Measurements from ENCODE around the gene MAD1L1.

MAD1L1 gene

DNA sequence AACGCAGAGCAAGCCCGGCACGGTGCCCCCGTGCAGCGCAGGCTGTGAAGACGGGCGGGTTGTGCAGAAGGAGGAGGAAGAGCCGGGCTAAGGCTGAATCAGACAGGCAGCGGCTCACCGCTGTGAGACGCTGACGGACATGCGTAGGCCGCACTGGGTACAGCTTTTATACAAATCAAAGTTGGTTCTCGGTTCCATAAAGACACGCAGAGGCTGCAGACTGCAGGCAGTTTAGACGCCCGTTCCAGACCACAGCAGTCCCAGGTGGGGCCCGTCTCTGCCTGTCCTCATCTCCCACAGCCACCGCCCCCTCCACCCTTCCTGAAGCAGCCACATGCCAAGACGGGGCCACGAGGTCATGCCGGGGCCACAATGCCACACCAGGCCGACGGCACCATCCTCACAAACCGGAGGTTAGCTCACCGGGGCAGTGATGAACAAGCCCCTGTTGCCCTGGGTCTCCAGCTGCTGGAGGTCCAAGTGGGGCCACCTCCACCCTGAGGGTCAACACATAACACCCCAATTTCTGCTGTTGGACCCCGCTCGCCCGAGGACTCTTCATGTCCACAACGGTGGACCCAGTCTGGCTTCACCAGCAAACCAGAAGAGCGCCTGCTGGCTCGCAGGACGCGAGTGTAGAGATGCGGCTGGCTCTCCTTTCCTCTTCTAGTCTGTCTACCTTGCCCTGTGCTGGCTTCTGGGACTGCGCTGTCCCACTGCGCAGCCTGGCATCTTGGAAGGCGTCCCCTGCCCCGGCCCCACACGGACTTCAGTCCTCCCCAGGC, 335.5 kb downstream of the MAD1L1 start:
- DNase-seq (ENCODE audit: low spot score) = no peak

DNA sequence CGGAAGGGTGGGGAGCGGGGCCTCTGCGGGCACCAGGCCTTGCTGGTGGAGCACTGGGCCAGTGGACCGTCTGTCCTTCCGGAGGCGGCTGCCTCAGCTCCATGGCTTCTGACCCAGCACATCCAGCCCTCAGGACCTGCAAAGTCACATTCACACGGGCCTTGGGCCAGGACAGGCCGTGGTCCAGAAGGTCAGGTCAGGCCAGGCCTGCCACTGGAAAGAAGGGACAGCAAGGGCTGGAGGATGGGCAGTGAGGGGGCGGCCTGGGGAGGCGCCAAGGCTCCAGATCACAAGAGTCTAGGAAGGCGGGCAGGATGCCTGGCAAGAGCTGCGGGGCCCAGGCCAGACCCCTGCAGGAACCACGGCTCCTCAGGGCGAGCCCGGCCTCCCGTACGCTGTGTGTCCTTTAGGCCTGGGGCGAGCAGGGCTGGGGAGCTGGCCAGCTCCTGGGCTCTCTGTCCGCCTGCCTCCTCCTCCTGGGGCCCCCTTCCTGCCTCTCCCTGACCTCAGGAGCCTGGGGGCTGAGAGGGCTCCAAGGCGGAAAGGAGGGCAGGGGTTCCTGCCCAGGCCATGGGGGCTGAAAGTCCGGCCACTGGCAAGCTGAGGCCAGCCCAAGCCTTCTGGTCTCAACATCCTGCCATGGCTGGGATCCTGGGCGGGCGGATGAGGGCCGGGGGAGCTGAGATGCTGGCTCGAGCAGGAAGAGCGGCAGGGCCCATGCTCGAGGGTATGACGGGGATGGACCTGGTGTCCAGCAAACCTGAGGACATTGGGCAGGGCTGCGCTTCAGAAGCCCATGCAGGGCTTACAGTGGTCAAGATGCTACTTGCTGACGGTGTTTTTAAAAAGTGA, 336.9 kb downstream of the MAD1L1 start:
- DNase-seq (ENCODE audit: low spot score) = no peak

DNA sequence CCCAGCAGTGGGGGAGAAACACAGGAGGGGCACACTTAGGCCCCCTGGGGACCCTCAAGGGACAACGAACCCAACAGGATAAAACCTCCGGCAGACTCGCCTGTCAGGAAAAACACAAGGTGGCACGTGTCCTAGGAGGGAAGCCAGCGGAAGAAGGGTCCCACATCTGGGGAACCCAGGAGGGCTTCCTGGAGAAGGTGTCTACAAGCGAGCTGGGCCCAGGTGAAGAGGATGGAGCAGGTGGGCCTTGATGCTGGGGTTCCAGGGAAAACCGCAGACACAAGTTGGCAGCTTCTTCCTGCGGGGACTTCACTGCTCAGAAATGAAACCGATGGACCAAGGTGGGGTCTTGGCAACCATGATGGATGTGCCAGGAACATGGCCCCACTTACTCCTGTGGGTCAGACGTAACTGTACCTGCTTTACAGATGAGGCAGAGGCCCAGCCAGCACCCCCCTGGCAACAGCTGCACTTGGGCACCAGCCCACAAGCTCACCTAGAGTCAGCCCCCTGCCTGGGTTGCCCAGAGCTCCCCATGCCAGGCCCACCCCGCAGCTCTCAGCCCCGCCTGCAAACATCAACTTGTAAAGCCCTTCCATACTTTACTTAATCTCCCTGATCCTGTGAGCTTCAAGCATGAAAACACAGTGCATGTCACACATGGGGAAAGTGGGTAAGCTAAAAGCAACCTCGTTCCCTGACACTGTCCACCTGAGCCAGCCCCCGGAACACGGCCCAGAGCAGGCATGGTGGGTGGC, 337.7 kb downstream of the MAD1L1 start:
- DNase-seq (ENCODE audit: low spot score) = no peak

- DNase-seq (ENCODE audit: low spot score) = no peak
These were observed 338.3 kb downstream of the MAD1L1 start for GRCh38 chr7:1894313-1894900.

DNA sequence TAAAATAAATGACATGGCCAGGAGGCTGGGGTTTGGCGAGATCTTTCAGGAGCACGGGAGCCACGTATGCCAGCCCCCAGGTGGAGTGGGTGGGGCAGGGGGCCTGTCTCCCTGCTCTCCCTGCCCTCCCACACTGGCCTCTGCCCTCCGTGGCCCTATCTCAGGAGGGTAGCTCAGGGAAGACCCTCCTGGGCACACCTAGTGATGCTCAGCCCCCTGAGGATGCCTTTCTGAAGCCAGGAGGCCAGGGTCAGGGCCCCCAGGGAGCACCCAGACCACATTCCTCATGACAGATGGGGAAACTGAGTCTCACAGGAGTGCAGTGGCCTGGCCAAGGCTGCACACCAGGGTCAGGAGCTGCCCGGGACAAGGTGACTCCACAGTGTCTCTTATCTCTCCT, 339.3 kb downstream of the MAD1L1 start:
- DNase-seq (ENCODE audit: low spot score) = no peak

GRCh38 chr7:1893036-1893435, 339.7 kb downstream of the MAD1L1 start:
- no peak for DNase-seq (ENCODE audit: low spot score)

- no peak for DNase-seq (ENCODE audit: low spot score)
These were observed 340.5 kb downstream of the MAD1L1 start for GRCh38 chr7:1892011-1892965.

- no peak for DNase-seq (ENCODE audit: low spot score)
These were observed 342.2 kb downstream of the MAD1L1 start for GRCh38 chr7:1890289-1891235.

- no peak for DNase-seq (ENCODE audit: low spot score)
These were observed 343.1 kb downstream of the MAD1L1 start for GRCh38 chr7:1889556-1890181.

GRCh38 chr7:1889091-1889490, 343.7 kb downstream of the MAD1L1 start:
- DNase-seq (ENCODE audit: low spot score) = no peak

GRCh38 chr7:1888425-1888824, 344.3 kb downstream of the MAD1L1 start:
- no peak for DNase-seq (ENCODE audit: low spot score)

GRCh38 chr7:1887251-1887650, 345.5 kb downstream of the MAD1L1 start:
- no peak for DNase-seq (ENCODE audit: low spot score)

DNA sequence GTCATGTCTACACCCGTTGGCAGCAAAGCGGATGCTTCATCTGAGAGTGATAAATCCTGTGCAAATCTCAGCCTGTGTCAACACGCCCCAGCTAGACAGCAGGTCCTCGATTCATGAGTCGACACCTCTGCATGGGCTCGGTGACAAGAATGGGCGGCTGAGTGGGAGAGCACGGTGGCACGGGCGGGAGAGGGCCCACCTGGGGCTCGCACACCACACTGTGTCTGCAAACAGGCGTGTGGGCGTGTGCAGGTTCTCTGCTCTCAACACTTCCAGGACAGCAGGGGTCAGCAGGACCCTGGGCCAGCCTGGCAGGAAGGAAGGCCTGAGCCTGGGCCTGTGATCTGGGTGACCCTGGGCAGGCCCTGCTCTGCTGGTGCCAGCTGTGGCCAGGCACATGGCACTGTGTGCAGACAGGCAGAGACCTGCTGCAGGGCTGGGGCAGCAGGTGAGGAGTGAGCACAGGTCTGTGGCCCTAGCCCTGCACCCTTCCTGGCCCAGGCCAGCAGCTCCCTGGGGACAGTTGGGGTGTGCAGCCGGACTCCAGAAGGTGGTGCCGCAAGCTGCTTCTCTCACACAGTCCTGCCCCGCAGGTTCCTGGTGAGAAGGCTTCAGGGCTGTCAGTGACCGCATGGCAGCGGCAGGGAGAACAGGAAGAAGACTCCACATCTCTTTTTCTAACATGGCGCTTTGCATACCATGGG, 346.2 kb downstream of the MAD1L1 start:
- no peak for DNase-seq (ENCODE audit: low spot score)

DNA sequence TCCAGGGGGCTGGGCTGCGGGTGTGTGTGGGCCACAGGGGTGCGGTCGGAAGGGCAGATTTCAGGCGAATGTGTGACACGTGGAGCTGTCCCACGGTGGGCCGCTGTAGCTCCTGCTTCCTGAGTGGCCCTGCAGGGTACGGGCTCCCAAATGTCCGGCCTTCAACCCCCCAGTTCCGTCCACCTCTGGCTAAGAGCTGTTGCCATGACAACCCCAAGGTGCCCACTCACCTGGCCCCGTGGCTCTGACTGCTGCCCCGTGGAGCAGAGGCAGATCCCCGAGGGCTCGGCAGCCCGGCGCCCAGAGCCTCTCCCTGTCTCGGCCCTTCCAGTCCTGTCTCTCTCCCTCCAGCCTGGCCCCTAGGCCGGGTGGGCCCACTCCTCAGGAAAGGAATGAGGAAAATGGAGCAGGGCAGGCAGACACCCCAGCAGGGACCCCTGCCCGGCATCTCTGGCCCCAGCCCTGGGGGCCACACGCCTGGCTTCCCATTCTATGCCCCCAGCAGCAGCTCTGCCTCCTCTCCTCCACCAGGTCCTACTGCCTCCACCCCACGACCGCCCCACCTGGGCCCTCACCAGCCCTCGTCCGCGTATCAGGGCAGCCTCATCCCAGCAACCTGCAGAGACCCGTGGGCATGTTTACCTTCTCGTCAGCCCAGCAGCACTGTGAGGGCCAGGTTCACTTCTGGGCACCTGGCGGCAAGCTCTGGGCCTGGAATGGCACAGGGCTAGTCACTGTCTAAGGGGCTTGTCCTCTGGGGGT, 347.1 kb downstream of the MAD1L1 start:
- no peak for DNase-seq (ENCODE audit: low spot score)

DNA sequence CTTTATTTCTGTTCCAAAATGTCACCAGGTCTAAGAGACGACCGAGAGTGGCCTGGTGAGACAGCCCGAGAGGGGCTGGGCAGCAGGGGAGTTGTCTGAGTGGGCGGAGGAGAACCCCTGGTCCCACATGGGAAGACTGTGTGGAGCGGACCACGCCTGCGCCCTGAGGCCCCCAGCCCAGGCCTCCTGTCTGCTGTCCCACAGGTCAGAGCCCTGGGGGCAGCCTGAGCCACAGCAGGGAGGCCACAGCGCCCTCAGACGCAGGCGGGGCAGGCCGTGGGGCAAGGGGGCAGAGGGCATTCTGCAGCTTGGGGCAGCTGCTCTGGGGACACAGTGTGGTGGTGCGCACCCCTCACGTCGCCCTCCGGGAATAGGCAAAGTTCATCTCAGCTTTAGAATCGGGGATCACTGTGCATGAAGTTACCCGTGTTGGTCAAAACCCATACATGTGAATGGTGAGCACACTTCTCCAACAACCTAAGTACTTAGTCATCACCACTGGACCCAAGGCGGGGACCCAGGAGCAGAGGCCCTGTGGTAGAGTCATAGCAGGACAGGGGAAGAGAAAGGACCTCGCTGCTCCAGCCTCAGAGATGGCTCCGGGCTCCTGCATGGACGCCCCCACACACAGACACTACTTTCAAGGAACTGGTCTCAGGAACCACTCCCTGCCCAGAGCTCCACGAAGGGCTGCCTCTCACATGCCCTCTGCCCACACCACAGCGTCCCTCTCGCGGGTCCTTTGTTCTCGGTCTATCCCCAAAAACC, 348.0 kb downstream of the MAD1L1 start:
- DNase-seq (ENCODE audit: low spot score) = no peak

DNA sequence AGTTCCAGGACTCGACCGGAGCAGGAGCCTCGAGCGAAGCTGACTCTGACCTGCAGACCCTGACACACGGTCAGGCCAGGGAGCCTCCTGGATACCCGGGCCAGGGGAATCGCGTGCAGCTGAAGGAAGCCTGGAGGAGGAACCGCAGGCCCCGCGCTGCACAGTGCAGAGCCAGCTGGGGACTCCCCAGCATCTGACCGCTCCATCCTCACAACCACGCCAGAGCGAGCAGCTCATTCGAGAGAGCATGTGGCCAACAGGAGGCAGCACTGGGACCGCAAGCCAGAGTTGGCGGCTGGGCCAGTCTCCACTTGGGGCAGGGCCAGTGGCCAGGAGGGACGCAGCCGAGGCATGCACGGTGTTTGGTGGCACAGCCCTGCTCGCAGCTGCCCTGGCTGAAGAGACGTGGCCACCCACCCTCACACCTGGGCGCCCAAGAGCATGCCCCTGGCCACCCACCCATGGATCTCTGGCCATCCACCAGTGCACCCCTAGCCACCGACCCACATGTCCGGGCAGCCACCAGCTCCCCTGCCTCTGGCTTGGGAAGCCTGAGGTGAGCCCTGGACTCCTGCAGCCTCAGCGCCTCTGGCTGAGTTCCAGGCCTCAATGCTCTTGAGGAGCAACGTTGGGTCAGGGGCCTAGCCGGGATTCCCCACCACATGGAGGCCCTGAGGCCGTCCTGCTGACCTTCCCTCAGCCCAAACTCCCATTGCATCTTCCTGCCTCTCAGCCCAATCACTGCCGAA, 348.7 kb downstream of the MAD1L1 start:
- no peak for DNase-seq (ENCODE audit: low spot score)
